ENCODE measurements around the gene PDZRN4.

PDZRN4 gene

GRCh38 chr12:41339784-41340183, 151.7 kb downstream of the PDZRN4 start:
- no peak for DNase-seq
- H3K4me1 ChIP-seq (ENCODE audit: control insufficient read depth in 1 of 2, insufficient read depth in 2 of 2, low read length in 2 of 2) = peaks cover 0 to 6% of the 10 kb centered on the region in 2 experiments
- no peak overlapping the region for H4K12ac ChIP-seq (ENCODE audit: low read depth, low read length)
- no peak overlapping the region for H4K8ac ChIP-seq (ENCODE audit: low read depth, low read length)
- no peaks in the 10 kb centered on the region for H3K79me1 ChIP-seq (ENCODE audit: low read length)
- no peaks in the 10 kb centered on the region for H3K9me3 ChIP-seq (ENCODE audit: insufficient read depth, low read depth, low read length)
- no peaks in the 10 kb centered on the region for H3K36me3 ChIP-seq (ENCODE audit: control insufficient read depth in 1 of 2, insufficient read depth in 2 of 2, low read length in 2 of 2)
- no peak overlapping the region for H3K14ac ChIP-seq (ENCODE audit: low read length)
- no peak overlapping the region for H3K4me2 ChIP-seq (ENCODE audit: low read length)
- no peaks in the 10 kb centered on the region for H3K79me2 ChIP-seq (ENCODE audit: control insufficient read depth, insufficient read depth, low read length, poor library complexity)
- no peak overlapping the region for H2AFZ ChIP-seq (ENCODE audit: insufficient read depth, low read length, poor library complexity)
- H2BK12ac ChIP-seq (ENCODE audit: low read length) = no peak overlapping the region
- no peak overlapping the region for H3K27ac ChIP-seq (ENCODE audit: low read depth, low read length)
- no peak overlapping the region for H2BK120ac ChIP-seq (ENCODE audit: insufficient read depth, low read length, poor library complexity)
- no peak overlapping the region for H3K18ac ChIP-seq (ENCODE audit: low read length)
- H3K27me3 ChIP-seq (ENCODE audit: insufficient read depth, low read length) = no peaks in the 10 kb centered on the region
- no peak overlapping the region for H3K23ac ChIP-seq (ENCODE audit: low read length)
- H3K9ac ChIP-seq (ENCODE audit: low read length) = no peak overlapping the region
- no peak overlapping the region for H2BK5ac ChIP-seq (ENCODE audit: low read depth, low read length, poor library complexity)
- H4K91ac ChIP-seq (ENCODE audit: low read depth, low read length) = no peak overlapping the region
- no peak overlapping the region for H2AK5ac ChIP-seq (ENCODE audit: low read length)
- no peak overlapping the region for H3K4me3 ChIP-seq (ENCODE audit: low read depth, low read length)
- no peak overlapping the region for H3K4ac ChIP-seq (ENCODE audit: low read depth, low read length)

DNA sequence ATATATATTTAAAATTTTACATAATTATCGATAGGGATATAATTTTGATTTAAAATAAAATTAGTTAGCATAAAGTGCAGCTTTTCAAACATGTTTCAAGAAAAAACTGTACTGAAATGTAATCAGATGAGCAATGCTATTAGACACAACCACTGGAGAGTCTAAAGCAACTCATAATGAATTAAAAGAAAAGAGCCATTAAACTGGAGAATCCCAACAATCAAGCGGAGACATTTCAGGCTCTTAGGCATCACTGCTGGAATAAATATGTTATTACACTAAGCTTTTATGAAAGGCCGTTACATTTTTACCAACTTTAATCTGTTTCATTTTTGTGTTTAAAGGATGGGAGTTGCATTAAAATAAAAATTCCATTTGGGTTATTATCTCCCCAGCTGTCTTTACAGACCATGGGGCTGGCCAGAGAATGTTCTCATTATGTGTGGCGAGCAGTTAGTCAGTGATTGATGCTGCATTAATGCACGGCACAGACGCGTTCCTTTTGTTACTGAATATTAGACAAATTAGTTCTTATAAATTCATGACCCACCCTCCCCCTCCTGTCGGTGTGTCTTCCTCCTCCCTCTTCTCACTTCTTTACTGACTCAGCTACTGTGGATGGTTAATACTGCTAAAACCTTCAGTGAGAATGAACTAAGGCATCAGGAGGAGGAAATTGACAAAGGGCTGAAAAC, 156.8 kb downstream of the PDZRN4 start:
- no peak overlapping the region for H3K4me2 ChIP-seq (ENCODE audit: low read length)
- H2BK5ac ChIP-seq (ENCODE audit: low read depth, low read length, poor library complexity) = no peak overlapping the region
- no peaks in the 10 kb centered on the region for H3K79me1 ChIP-seq (ENCODE audit: low read length)
- H3K23ac ChIP-seq (ENCODE audit: low read length) = no peak overlapping the region
- no peaks in the 10 kb centered on the region for H3K36me3 ChIP-seq (ENCODE audit: control insufficient read depth in 1 of 2, insufficient read depth in 2 of 2, low read length in 2 of 2)
- H3K4me3 ChIP-seq (ENCODE audit: low read depth, low read length) = no peak overlapping the region
- H3K18ac ChIP-seq (ENCODE audit: low read length) = no peak overlapping the region
- H4K91ac ChIP-seq (ENCODE audit: low read depth, low read length) = no peak overlapping the region
- H4K12ac ChIP-seq (ENCODE audit: low read depth, low read length) = no peak overlapping the region
- H3K27ac ChIP-seq (ENCODE audit: low read depth, low read length) = no peak overlapping the region
- no peak overlapping the region for H3K9ac ChIP-seq (ENCODE audit: low read length)
- H2BK12ac ChIP-seq (ENCODE audit: low read length) = no peak overlapping the region
- H3K4me1 ChIP-seq (ENCODE audit: control insufficient read depth in 1 of 2, insufficient read depth in 2 of 2, low read length in 2 of 2) = no peaks in the 10 kb centered on the region
- H3K9me3 ChIP-seq (ENCODE audit: insufficient read depth, low read depth, low read length) = no peaks in the 10 kb centered on the region
- no peaks in the 10 kb centered on the region for H3K27me3 ChIP-seq (ENCODE audit: insufficient read depth, low read length)
- no peak overlapping the region for H2BK120ac ChIP-seq (ENCODE audit: insufficient read depth, low read length, poor library complexity)
- no peak for DNase-seq
- no peak overlapping the region for H2AFZ ChIP-seq (ENCODE audit: insufficient read depth, low read length, poor library complexity)
- no peak overlapping the region for H3K4ac ChIP-seq (ENCODE audit: low read depth, low read length)
- WGBS (ENCODE audit: extremely low coverage, insufficient coverage, insufficient read length) = no CpG with 5 or more reads among the region's 8 CpGs
- H3K14ac ChIP-seq (ENCODE audit: low read length) = no peak overlapping the region
- no peak overlapping the region for H2AK5ac ChIP-seq (ENCODE audit: low read length)
- no peak overlapping the region for H4K8ac ChIP-seq (ENCODE audit: low read depth, low read length)
- no peaks in the 10 kb centered on the region for H3K79me2 ChIP-seq (ENCODE audit: control insufficient read depth, insufficient read depth, low read length, poor library complexity)

GRCh38 chr12:41348198-41348597, 160.1 kb downstream of the PDZRN4 start:
- Histone ChIP-seq H3K18ac (ENCODE audit: low read length) (no peak overlapping the region), H3K27me3 (ENCODE audit: insufficient read depth, low read length) (no peaks in the 10 kb centered on the region), H3K9ac (ENCODE audit: low read length) (no peak overlapping the region), H3K14ac (ENCODE audit: low read length) (no peak overlapping the region), H3K79me1 (ENCODE audit: low read length) (no peaks in the 10 kb centered on the region), H3K4me3 (ENCODE audit: low read depth, low read length) (no peak overlapping the region), H4K91ac (ENCODE audit: low read depth, low read length) (no peak overlapping the region), H3K36me3 (ENCODE audit: control insufficient read depth in 1 of 2, insufficient read depth in 2 of 2, low read length in 2 of 2) (no peaks in the 10 kb centered on the region), H3K27ac (ENCODE audit: low read depth, low read length) (no peak overlapping the region), H3K4ac (ENCODE audit: low read depth, low read length) (no peak overlapping the region), H4K12ac (ENCODE audit: low read depth, low read length) (no peak overlapping the region), H3K79me2 (ENCODE audit: control insufficient read depth, insufficient read depth, low read length, poor library complexity) (no peaks in the 10 kb centered on the region), H2AFZ (ENCODE audit: insufficient read depth, low read length, poor library complexity) (no peak overlapping the region), H2BK5ac (ENCODE audit: low read depth, low read length, poor library complexity) (no peak overlapping the region), H3K4me2 (ENCODE audit: low read length) (no peak overlapping the region), H3K4me1 (ENCODE audit: control insufficient read depth in 1 of 2, insufficient read depth in 2 of 2, low read length in 2 of 2) (no peaks in the 10 kb centered on the region), H2BK12ac (ENCODE audit: low read length) (no peak overlapping the region), H4K8ac (ENCODE audit: low read depth, low read length) (no peak overlapping the region), H2BK120ac (ENCODE audit: insufficient read depth, low read length, poor library complexity) (no peak overlapping the region), H3K9me3 (ENCODE audit: insufficient read depth, low read depth, low read length) (no peaks in the 10 kb centered on the region), H3K23ac (ENCODE audit: low read length) (no peak overlapping the region), H2AK5ac (ENCODE audit: low read length) (no peak overlapping the region)
- no peak for DNase-seq
- WGBS (ENCODE audit: extremely low coverage, insufficient coverage, insufficient read length) = no CpG with 5 or more reads among the region's 1 CpG

DNA sequence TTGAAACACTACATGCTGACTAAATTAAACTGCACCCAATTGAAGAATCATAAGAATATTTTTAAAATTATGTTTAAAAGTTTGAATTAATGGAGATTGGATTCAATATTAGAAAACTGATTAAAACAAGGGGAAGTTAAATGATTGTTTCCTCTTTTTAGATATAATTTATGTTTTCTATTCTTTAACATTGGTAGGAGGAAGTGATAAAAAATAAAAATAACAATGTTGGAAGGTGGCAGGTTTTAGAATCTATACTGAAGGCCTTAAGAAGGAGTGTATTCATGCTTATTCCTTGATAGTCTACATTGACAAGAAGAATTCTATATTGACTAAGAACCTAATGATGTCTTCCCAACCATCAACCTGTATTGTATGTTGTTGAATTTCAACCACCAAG, 168.1 kb downstream of the PDZRN4 start:
- Histone ChIP-seq H4K8ac (ENCODE audit: low read depth, low read length) (no peak overlapping the region), H3K79me1 (ENCODE audit: low read length) (no peaks in the 10 kb centered on the region), H2AK5ac (ENCODE audit: low read length) (no peak overlapping the region)

More for the DNA sequence above, 168.1 kb downstream of the PDZRN4 start:
- Histone ChIP-seq H3K23ac (ENCODE audit: low read length) (no peak overlapping the region), H2BK120ac (ENCODE audit: insufficient read depth, low read length, poor library complexity) (no peak overlapping the region), H2AFZ (ENCODE audit: insufficient read depth, low read length, poor library complexity) (no peak overlapping the region), H3K4me3 (ENCODE audit: low read depth, low read length) (no peak overlapping the region), H3K4ac (ENCODE audit: low read depth, low read length) (no peak overlapping the region), H2BK5ac (ENCODE audit: low read depth, low read length, poor library complexity) (no peak overlapping the region), H3K14ac (ENCODE audit: low read length) (no peak overlapping the region), H4K91ac (ENCODE audit: low read depth, low read length) (no peak overlapping the region), H3K27ac (ENCODE audit: low read depth, low read length) (no peak overlapping the region), H3K9ac (ENCODE audit: low read length) (no peak overlapping the region), H2BK12ac (ENCODE audit: low read length) (no peak overlapping the region), H4K12ac (ENCODE audit: low read depth, low read length) (no peak overlapping the region), H3K36me3 (ENCODE audit: control insufficient read depth in 1 of 2, insufficient read depth in 2 of 2, low read length in 2 of 2) (no peaks in the 10 kb centered on the region), H3K4me1 (ENCODE audit: control insufficient read depth in 1 of 2, insufficient read depth in 2 of 2, low read length in 2 of 2) (no peaks in the 10 kb centered on the region), H3K9me3 (ENCODE audit: insufficient read depth, low read depth, low read length) (no peaks in the 10 kb centered on the region), H3K79me2 (ENCODE audit: control insufficient read depth, insufficient read depth, low read length, poor library complexity) (no peaks in the 10 kb centered on the region), H3K27me3 (ENCODE audit: insufficient read depth, low read length) (no peaks in the 10 kb centered on the region), H3K4me2 (ENCODE audit: low read length) (no peak overlapping the region), H3K18ac (ENCODE audit: low read length) (no peak overlapping the region)
- no peak for DNase-seq

Data from trophoblast cell (in vitro differentiated cells and primary cell).